Fibroblast of lung (primary cell): ENCODE measurements around the gene CREBL2. TPM values are rescaled to one million over a fixed set of nuclear protein-coding genes. Genes with fewer than 3 reads are reported as not detected.
A peak's percentile ranks its signal among the peaks of the same experiment; 100 is the strongest.

Experiments
- DNase-seq, 2 donors: peaks; one replicate each; pipeline versions ENCODE4 v3.0.0 to v3.0.0-alpha.2; 2010; ENCODE audit warnings: low read depth in 2 of 2
- H2AFZ ChIP-seq: 2 replicates; pipeline ENCODE4 v1.5.1; 2012; ENCODE audit warnings: low read length, control low read depth, inconsistent platforms
- H3K27ac ChIP-seq: 2 replicates; pipeline ENCODE4 v1.5.1; 2011; ENCODE audit warnings: low read length, control low read depth; ENCODE audit not compliant: insufficient read depth
- H3K27me3 ChIP-seq: 2 replicates; pipeline ENCODE4 v1.5.1; 2011; ENCODE audit warnings: mild to moderate bottlenecking, low read length; ENCODE audit not compliant: control insufficient read depth, insufficient read depth
- H3K36me3 ChIP-seq: 2 replicates; pipeline ENCODE4 v1.5.1; 2011; ENCODE audit warnings: low read length; ENCODE audit not compliant: control insufficient read depth, insufficient read depth
- H3K4me1 ChIP-seq: 2 replicates; pipeline ENCODE4 v1.5.1; 2011; ENCODE audit warnings: low read length; ENCODE audit not compliant: control insufficient read depth, insufficient read depth; ENCODE audit errors: extremely low read depth
- H3K4me2 ChIP-seq: 2 replicates; pipeline ENCODE4 v1.5.1; 2011; ENCODE audit warnings: low read length, control low read depth; ENCODE audit not compliant: insufficient read depth; ENCODE audit errors: extremely low read depth
- H3K4me3 ChIP-seq, 4 experiments: fragments of 200-600 bp in 1 of 4; sonication (generic) in 1 of 4; replicated peaks in 1 of 4; 2 replicates each; pipeline ENCODE4 v1.5.1; 2011 to 2016; ENCODE audit warnings: low read length in 4 of 4, low read depth in 3 of 4, mild to moderate bottlenecking in 3 of 4, control low read depth in 2 of 4, inconsistent platforms in 1 of 4, mixed read lengths in 1 of 4; ENCODE audit not compliant: insufficient read depth in 1 of 4; ENCODE audit errors: control extremely low read depth in 1 of 4
- H3K79me2 ChIP-seq: 2 replicates; pipeline ENCODE4 v1.5.1; 2012; ENCODE audit warnings: mild to moderate bottlenecking, low read length, inconsistent platforms; ENCODE audit not compliant: control insufficient read depth, insufficient read depth
- H3K9ac ChIP-seq: 2 replicates; pipeline ENCODE4 v1.5.1; 2011; ENCODE audit warnings: mild to moderate bottlenecking, low read length, control low read depth; ENCODE audit not compliant: insufficient read depth
- H3K9me3 ChIP-seq: 2 replicates; pipeline ENCODE4 v1.5.1; 2012; ENCODE audit warnings: low read depth, low read length; ENCODE audit not compliant: control insufficient read depth, insufficient read depth
- H4K20me1 ChIP-seq: 2 replicates; pipeline ENCODE4 v1.5.1; 2011; ENCODE audit warnings: low read length; ENCODE audit not compliant: control insufficient read depth, insufficient read depth; ENCODE audit errors: extremely low read depth
- EZH2 ChIP-seq: IDR thresholded peaks from 2 replicates; pipeline ENCODE4 v1.5.1; 2012; ENCODE audit warnings: low read length, control low read depth, mild to moderate bottlenecking; ENCODE audit errors: missing control alignments
- polyA plus RNA-seq, 2 donors: library from polyadenylated mRNA; depleted of rRNA in 1 of 2; stranded (reverse) in 1 of 2; unstranded in 1 of 2; fragments of >200 nt; gene quantifications; 2 replicates each; pipeline ENCODE4 v1.2.1, GENCODE V29; 2011 to 2012; ENCODE audit warnings: missing spikeins in 1 of 2
- total RNA-seq: library from RNA; depleted of rRNA; stranded (reverse); fragments of >200 nt; gene quantifications from 2 replicates; pipeline ENCODE4 v1.2.1, GENCODE V29; 2014
- TF ChIP-seq, protein P1 (sequence below), 2 donors: IDR thresholded peaks in 1 of 2; conservative IDR thresholded peaks in 1 of 2; 1 replicate in 1 of 2; 2 replicates in 1 of 2; pipeline ENCODE4 v1.5.1; 2011 to 2012; ENCODE audit warnings: low read length in 2 of 2, control low read depth in 1 of 2, inconsistent platforms in 1 of 2, low read depth in 1 of 2, mild to moderate bottlenecking in 1 of 2

The CREBL2 gene
- total and polyA plus RNA-seq, 2 donors (not counting 1 experiment from before 2014, with no cell fraction given), result 35.9 to 59.5 TPM

GRCh38 chr12:12683136-12683697 is 71.5 kb downstream of the CREBL2 start:
- no peaks in the 10 kb centered on the region for H3K4me1 ChIP-seq
- H4K20me1 ChIP-seq, result no peaks in the 10 kb centered on the region
- H3K27me3 ChIP-seq, result no peaks in the 10 kb centered on the region
- DNase-seq, result no peak
- no peaks in the 10 kb centered on the region for H3K36me3 ChIP-seq
- H3K9ac ChIP-seq, result no peak overlapping the region
- H3K4me2 ChIP-seq, result no peak overlapping the region
- H3K4me3 ChIP-seq, result no peak overlapping the region
- H3K9me3 ChIP-seq, result no peaks in the 10 kb centered on the region
- no peak for TF ChIP-seq EZH2
- TF ChIP-seq, protein P1, sequence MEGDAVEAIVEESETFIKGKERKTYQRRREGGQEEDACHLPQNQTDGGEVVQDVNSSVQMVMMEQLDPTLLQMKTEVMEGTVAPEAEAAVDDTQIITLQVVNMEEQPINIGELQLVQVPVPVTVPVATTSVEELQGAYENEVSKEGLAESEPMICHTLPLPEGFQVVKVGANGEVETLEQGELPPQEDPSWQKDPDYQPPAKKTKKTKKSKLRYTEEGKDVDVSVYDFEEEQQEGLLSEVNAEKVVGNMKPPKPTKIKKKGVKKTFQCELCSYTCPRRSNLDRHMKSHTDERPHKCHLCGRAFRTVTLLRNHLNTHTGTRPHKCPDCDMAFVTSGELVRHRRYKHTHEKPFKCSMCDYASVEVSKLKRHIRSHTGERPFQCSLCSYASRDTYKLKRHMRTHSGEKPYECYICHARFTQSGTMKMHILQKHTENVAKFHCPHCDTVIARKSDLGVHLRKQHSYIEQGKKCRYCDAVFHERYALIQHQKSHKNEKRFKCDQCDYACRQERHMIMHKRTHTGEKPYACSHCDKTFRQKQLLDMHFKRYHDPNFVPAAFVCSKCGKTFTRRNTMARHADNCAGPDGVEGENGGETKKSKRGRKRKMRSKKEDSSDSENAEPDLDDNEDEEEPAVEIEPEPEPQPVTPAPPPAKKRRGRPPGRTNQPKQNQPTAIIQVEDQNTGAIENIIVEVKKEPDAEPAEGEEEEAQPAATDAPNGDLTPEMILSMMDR (conservative IDR thresholded peaks at IDR 0.05 in 1 of 2, IDR thresholded peaks at IDR 0.05 in 1 of 2; ENCODE audit: low read depth in 1 of 2, low read length in 2 of 2), result no peak
- H2AFZ ChIP-seq, result no peak overlapping the region
- H3K79me2 ChIP-seq, result no peaks in the 10 kb centered on the region
- no peak overlapping the region for H3K27ac ChIP-seq

- TF ChIP-seq EZH2, result no peak
- TF ChIP-seq, protein P1 (conservative IDR thresholded peaks at IDR 0.05 in 1 of 2, IDR thresholded peaks at IDR 0.05 in 1 of 2; ENCODE audit: low read depth in 1 of 2, low read length in 2 of 2), result no peak
These were observed 72.0 kb downstream of the CREBL2 start for GRCh38 chr12:12683725-12684124.

GRCh38 chr12:12684375-12685106 is 72.9 kb downstream of the CREBL2 start:
- no peak overlapping the region for H3K9ac ChIP-seq
- H4K20me1 ChIP-seq, result no peaks in the 10 kb centered on the region
- no peak overlapping the region for H3K4me2 ChIP-seq
- peak; percentile 45 to 48 for DNase-seq
- no peaks in the 10 kb centered on the region for H3K36me3 ChIP-seq
- H3K27me3 ChIP-seq, result no peaks in the 10 kb centered on the region
- TF ChIP-seq, protein P1 (conservative IDR thresholded peaks at IDR 0.05 in 1 of 2, IDR thresholded peaks at IDR 0.05 in 1 of 2; ENCODE audit: low read depth in 1 of 2, low read length in 2 of 2), result no peak
- TF ChIP-seq EZH2, result no peak
- no peaks in the 10 kb centered on the region for H3K9me3 ChIP-seq
- H3K4me1 ChIP-seq, result no peaks in the 10 kb centered on the region
- H3K27ac ChIP-seq, result no peak overlapping the region
- H3K4me3 ChIP-seq, result no peak overlapping the region
- H3K79me2 ChIP-seq, result no peaks in the 10 kb centered on the region
- no peak overlapping the region for H2AFZ ChIP-seq

More at GRCh38 chr12:12683725-12684124, 72.0 kb downstream of the CREBL2 start:
- H3K36me3 ChIP-seq, result no peaks in the 10 kb centered on the region
- no peak overlapping the region for H3K27ac ChIP-seq
- H3K9ac ChIP-seq, result no peak overlapping the region
- no peak overlapping the region for H3K4me3 ChIP-seq
- H2AFZ ChIP-seq, result no peak overlapping the region
- no peak for DNase-seq
- no peaks in the 10 kb centered on the region for H3K79me2 ChIP-seq
- H3K4me1 ChIP-seq, result no peaks in the 10 kb centered on the region
- no peaks in the 10 kb centered on the region for H3K9me3 ChIP-seq
- no peaks in the 10 kb centered on the region for H3K27me3 ChIP-seq
- no peaks in the 10 kb centered on the region for H4K20me1 ChIP-seq
- H3K4me2 ChIP-seq, result no peak overlapping the region
